OCI-LY1 (cell line): ENCODE data around the gene GFOD2.

Experiments used
- CTCF ChIP-seq: fragments of 200-600 bp; sonication (generic), shearing (Covaris generic); IDR thresholded peaks from 2 replicates; pipeline ENCODE4 v1.5.1; 2017; ENCODE audit warnings: mild to moderate bottlenecking, antibody characterized with exemption, low read length, moderate library complexity, mixed read lengths
- EZH2 ChIP-seq: fragments of 200-600 bp; sonication (generic), shearing (Covaris generic); IDR thresholded peaks from 2 replicates; pipeline ENCODE4 v1.8.0; 2017; ENCODE audit warnings: borderline replicate concordance, mixed run types, mild to moderate bottlenecking, antibody characterized with exemption, low read length, moderate library complexity, mixed read lengths

- no peak for TF ChIP-seq CTCF
- TF ChIP-seq EZH2 = no peak
Measured at GRCh38 chr16:67651039-67651438, 68.1 kb downstream of the GFOD2 start.
